HG03103 (cell line): ENCODE data around the gene C16orf78.
"Not testable (repeated sequence)": the region's sequence is repeated elsewhere in the genome, so short reads cannot be mapped to it uniquely, and the experiment has no call there.

Source experiments
- ATAC-seq: cut with Tn5 transposase; IDR thresholded peaks from one replicate; pipeline ENCODE4 v1.9.1; 2021; ENCODE audit warnings: low read depth; ENCODE audit not compliant: unreplicated experiment

C16orf78 gene

GRCh38 chr16:49349446-49350168 is 24.0 kb upstream of the C16orf78 start:
- no peak for ATAC-seq

GRCh38 chr16:49350265-49351095 is 23.1 kb upstream of the C16orf78 start:
- ATAC-seq: peak; percentile 48

GRCh38 chr16:49351096-49351487 is 22.5 kb upstream of the C16orf78 start:
- ATAC-seq: no peak

GRCh38 chr16:49352892-49353291 is 20.7 kb upstream of the C16orf78 start:
- no peak for ATAC-seq

GRCh38 chr16:49353680-49354079 is 19.9 kb upstream of the C16orf78 start:
- no peak for ATAC-seq

GRCh38 chr16:49354101-49354500 is 19.5 kb upstream of the C16orf78 start:
- ATAC-seq: no peak

GRCh38 chr16:49354991-49355390 is 18.6 kb upstream of the C16orf78 start:
- no peak for ATAC-seq

GRCh38 chr16:49355933-49356665 is 17.5 kb upstream of the C16orf78 start:
- no peak for ATAC-seq

GRCh38 chr16:49356728-49357488 is 16.7 kb upstream of the C16orf78 start:
- no peak for ATAC-seq

GRCh38 chr16:49359591-49359990 is 14.0 kb upstream of the C16orf78 start:
- no peak for ATAC-seq

- not testable (repeated sequence) for ATAC-seq
These were observed 11.9 kb upstream of the C16orf78 start for GRCh38 chr16:49361731-49362130.

GRCh38 chr16:49362230-49362629 is 11.4 kb upstream of the C16orf78 start:
- ATAC-seq: no peak

- ATAC-seq: peak; percentile 94
These were observed 7.7 kb upstream of the C16orf78 start for GRCh38 chr16:49365711-49366509.

- ATAC-seq: no peak
These were observed 6.9 kb upstream of the C16orf78 start for GRCh38 chr16:49366669-49367068.

- no peak for ATAC-seq
These were observed 3.7 kb upstream of the C16orf78 start for GRCh38 chr16:49369651-49370611.

- no peak for ATAC-seq
These were observed 2.6 kb downstream of the C16orf78 start for GRCh38 chr16:49376206-49376605.

- ATAC-seq: no peak
These were observed 3.7 kb downstream of the C16orf78 start for GRCh38 chr16:49377196-49377755.

- ATAC-seq: no peak
These were observed 4.6 kb downstream of the C16orf78 start for GRCh38 chr16:49378238-49378637.
